Measurements from ENCODE around the gene SEMA4B.
A peak's percentile ranks its signal among the peaks of the same experiment; 100 is the strongest.
"Not testable (repeated sequence)": the region's sequence is repeated elsewhere in the genome, so short reads cannot be mapped to it uniquely, and the experiment has no call there.

The SEMA4B gene

GRCh38 chr15:90240856-90241255, 39.7 kb downstream of the SEMA4B start:
- no peak overlapping the region for H3K4me3 ChIP-seq (ENCODE audit: low read length)
- DNase-seq (ENCODE audit: low read depth, low spot score) = no peak

- no peak overlapping the region for H3K4me3 ChIP-seq (ENCODE audit: low read length)
- no peak for DNase-seq (ENCODE audit: low read depth, low spot score)
These were observed 40.4 kb downstream of the SEMA4B start for GRCh38 chr15:90241343-90242192.

- no peak overlapping the region for H3K4me3 ChIP-seq (ENCODE audit: low read length)
- no peak for DNase-seq (ENCODE audit: low read depth, low spot score)
These were observed 43.0 kb downstream of the SEMA4B start for GRCh38 chr15:90243943-90244639.

GRCh38 chr15:90248789-90249202, 47.7 kb downstream of the SEMA4B start:
- no peak overlapping the region for H3K4me3 ChIP-seq (ENCODE audit: low read length)
- no peak for DNase-seq (ENCODE audit: low read depth, low spot score)

- peak within 1 kb of the TSS; percentile 27 for H3K4me3 ChIP-seq (ENCODE audit: low read length)
- no peak for DNase-seq (ENCODE audit: low read depth, low spot score)
These were observed 48.2 kb downstream of the SEMA4B start, which contains the start of gene TTLL13 for GRCh38 chr15:90249203-90249863. TTLL13 (plus strand) TSS chr15:90249556; CDS start chr15:90250631, 1,075 bp downstream.

- DNase-seq (ENCODE audit: low read depth, low spot score) = no peak
- no peak overlapping the region for H3K4me3 ChIP-seq (ENCODE audit: low read length)
These were observed 56.6 kb downstream of the SEMA4B start for GRCh38 chr15:90257776-90258175.

- H3K4me3 ChIP-seq (ENCODE audit: low read length) = no peak overlapping the region
- no peak for DNase-seq (ENCODE audit: low read depth, low spot score)
These were observed 58.4 kb downstream of the SEMA4B start for GRCh38 chr15:90259524-90259923.

- not testable (repeated sequence) for DNase-seq (ENCODE audit: low read depth, low spot score)
These were observed 59.6 kb downstream of the SEMA4B start for GRCh38 chr15:90260731-90261130.

GRCh38 chr15:90261811-90262210, 60.7 kb downstream of the SEMA4B start:
- H3K4me3 ChIP-seq (ENCODE audit: low read length) = no peak overlapping the region
- no peak for DNase-seq (ENCODE audit: low read depth, low spot score)

More at GRCh38 chr15:90260731-90261130, 59.6 kb downstream of the SEMA4B start:
- not testable (repeated sequence) for H3K4me3 ChIP-seq (ENCODE audit: low read length)

- DNase-seq (ENCODE audit: low read depth, low spot score) = no peak
- H3K4me3 ChIP-seq (ENCODE audit: low read length) = no peak overlapping the region
These were observed 61.3 kb downstream of the SEMA4B start for GRCh38 chr15:90262426-90262825.

GRCh38 chr15:90264671-90265070, 63.5 kb downstream of the SEMA4B start:
- peak overlapping the region; percentile 94 for H3K4me3 ChIP-seq (ENCODE audit: low read length)
- no peak for DNase-seq (ENCODE audit: low read depth, low spot score)

- H3K4me3 ChIP-seq (ENCODE audit: low read length) = peak within 1 kb of the TSS; percentile 94
- DNase-seq (ENCODE audit: low read depth, low spot score) = peak; percentile 92
These were observed 64.3 kb downstream of the SEMA4B start, which contains the start of gene NGRN for GRCh38 chr15:90265271-90266060. NGRN (plus strand) TSS chr15:90265672; CDS start chr15:90265713, 41 bp downstream.

GRCh38 chr15:90266061-90266431, 64.9 kb downstream of the SEMA4B start:
- H3K4me3 ChIP-seq (ENCODE audit: low read length) = peak overlapping the region; percentile 94
- DNase-seq (ENCODE audit: low read depth, low spot score) = no peak

GRCh38 chr15:90266485-90266884, 65.4 kb downstream of the SEMA4B start:
- H3K4me3 ChIP-seq (ENCODE audit: low read length) = peak overlapping the region; percentile 94
- no peak for DNase-seq (ENCODE audit: low read depth, low spot score)

GRCh38 chr15:90268415-90268814, 67.3 kb downstream of the SEMA4B start:
- H3K4me3 ChIP-seq (ENCODE audit: low read length) = no peak overlapping the region

GRCh38 chr15:90270502-90271150, 69.5 kb downstream of the SEMA4B start:
- no peak overlapping the region for H3K4me3 ChIP-seq (ENCODE audit: low read length)
- DNase-seq (ENCODE audit: low read depth, low spot score) = no peak

More at GRCh38 chr15:90268415-90268814, 67.3 kb downstream of the SEMA4B start:
- no peak for DNase-seq (ENCODE audit: low read depth, low spot score)

GRCh38 chr15:90271459-90272166, 70.5 kb downstream of the SEMA4B start:
- H3K4me3 ChIP-seq (ENCODE audit: low read length) = no peak overlapping the region
- DNase-seq (ENCODE audit: low read depth, low spot score) = no peak

- H3K4me3 ChIP-seq (ENCODE audit: low read length); DNase-seq (ENCODE audit: low read depth, low spot score): not testable (repeated sequence)
These were observed 77.3 kb downstream of the SEMA4B start for GRCh38 chr15:90278467-90278866.

All from Jurkat, Clone E6-1 (cell line).